Thyroid gland (tissue), 4 donors: ENCODE data around the gene MTARC2. TPM values are rescaled to one million over a fixed set of nuclear protein-coding genes. Genes with fewer than 3 reads are reported as not detected.

Experiments
- DNase-seq, 2 donors: peaks; one replicate each; pipeline ENCODE4 v3.0.0-alpha.2; 2019
- H3K27ac ChIP-seq, 3 donors: fragments of 200-600 bp; sonication (generic); 1 replicate in 2 of 3; 2 replicates in 1 of 3; pipeline ENCODE4 v1.5.1; 2016 to 2019; ENCODE audit warnings: mild to moderate bottlenecking in 1 of 3, moderate library complexity in 1 of 3
- H3K27me3 ChIP-seq: fragments of 200-600 bp; sonication (generic); one replicate; pipeline ENCODE4 v1.5.1; 2019
- H3K36me3 ChIP-seq, 2 donors: fragments of 200-600 bp; sonication (generic); one replicate each; pipeline ENCODE4 v1.5.1; 2016 to 2019
- H3K4me1 ChIP-seq, 2 donors: fragments of 200-600 bp; sonication (generic); one replicate each; pipeline ENCODE4 v1.5.1; 2017 to 2019
- H3K4me3 ChIP-seq, 3 donors: fragments of 200-600 bp; sonication (generic); replicated peaks in 1 of 3; 1 replicate in 2 of 3; 2 replicates in 1 of 3; pipeline ENCODE4 v1.5.1; 2016; ENCODE audit warnings: mild to moderate bottlenecking in 1 of 3
- H3K9me3 ChIP-seq: fragments of 200-600 bp; sonication (generic); one replicate; pipeline ENCODE4 v1.5.1; 2017
- CTCF ChIP-seq, 6 experiments: fragments of 200-600 bp in 3 of 6; fragments of 450-650 bp in 3 of 6; sonication (generic) in 3 of 6; IDR thresholded peaks; one replicate each; pipeline ENCODE4 v1.5.1; 2016 to 2019; ENCODE audit warnings: antibody characterized with exemption in 6 of 6, mild to moderate bottlenecking in 2 of 6, inconsistent platforms in 1 of 6, moderate library complexity in 1 of 6
- POLR2A ChIP-seq, 2 donors: fragments of 450-650 bp; IDR thresholded peaks; one replicate each; pipeline ENCODE4 v1.6.1; 2017; ENCODE audit warnings: antibody characterized with exemption in 2 of 2, mild to moderate bottlenecking in 2 of 2, moderate library complexity in 1 of 2
- WGBS, 2 donors: methylation state at CpG; one replicate each; pipeline ENCODE4 v1.1.5; 2017; 5-methylcytosine and 5-hydroxymethylcytosine counted together
- intact Hi-C: fragments of 100-400 bp; cut with DNase I; formaldehyde crosslinking; loops from one replicate; pipeline ENCODE4 v1.15.1; 2023
- total RNA-seq, 4 donors: library from RNA; depleted of rRNA; stranded (reverse); fragments of >200 nt; gene quantifications; one replicate each; pipeline ENCODE4 v1.2.3, GENCODE V29; 2016

The MTARC2 gene
- total RNA-seq, 4 donors from 2014 or later: 69.5 to 81.3 (median 75.8) TPM

- Histone ChIP-seq H3K4me1 (no peaks in the 10 kb centered on the region), H3K4me3 (no peak overlapping the region), H3K36me3 (no peaks in the 10 kb centered on the region), H3K27me3 (no peaks in the 10 kb centered on the region), H3K9me3 (no peaks in the 10 kb centered on the region), H3K27ac (no peak overlapping the region)
- DNase-seq: no peak
- WGBS, 2 donors: 100% methylated on average over 1 of the region's 1 CpG
- intact Hi-C loops: no loop called here
- TF ChIP-seq POLR2A (IDR thresholded peaks at IDR 0.05) (no peak), CTCF (IDR thresholded peaks at IDR 0.05) (no peak)
Observed at GRCh38 chr1:220741825-220742224, 6.3 kb upstream of the MTARC2 start.

GRCh38 chr1:220742520-220742919, 5.6 kb upstream of the MTARC2 start:
- no peak for DNase-seq
- 90 to 98% methylated on average over 3 of the region's 3 CpGs for WGBS, 2 donors
- no peak for TF ChIP-seq POLR2A (IDR thresholded peaks at IDR 0.05)
- no peak for TF ChIP-seq CTCF (IDR thresholded peaks at IDR 0.05)
- Histone ChIP-seq H3K9me3 (no peaks in the 10 kb centered on the region), H3K4me3 (no peak overlapping the region), H3K27me3 (no peaks in the 10 kb centered on the region), H3K4me1 (peaks cover 4 to 6% of the 10 kb centered on the region in 2 donors), H3K27ac (no peak overlapping the region), H3K36me3 (no peaks in the 10 kb centered on the region)
- intact Hi-C loops: no loop called here

- intact Hi-C loops: no loop called here
- no peak for TF ChIP-seq POLR2A (IDR thresholded peaks at IDR 0.05)
- no peak for TF ChIP-seq CTCF (IDR thresholded peaks at IDR 0.05)
- no peaks in the 10 kb centered on the region for H3K36me3 ChIP-seq
- H3K27me3 ChIP-seq: no peaks in the 10 kb centered on the region
- H3K27ac ChIP-seq: no peak overlapping the region
- DNase-seq: no peak
- no peak overlapping the region for H3K4me3 ChIP-seq
- no peaks in the 10 kb centered on the region for H3K9me3 ChIP-seq
- 86 to 95% methylated on average over 3 of the region's 3 CpGs for WGBS, 2 donors
- peaks cover 15 to 22% of the 10 kb centered on the region in 2 donors for H3K4me1 ChIP-seq
Observed at GRCh38 chr1:220746851-220747250, 1.3 kb upstream of the MTARC2 start.

GRCh38 chr1:220747437-220748088, 559 bp upstream of the MTARC2 start:
- DNase-seq: no peak
- Histone ChIP-seq H3K27ac (peak overlapping the region; percentile 84 to 93 (median 88)), H3K4me3 (peak overlapping the region in 2 of 3 donors; percentile 67 to 77), H3K4me1 (peaks cover 20 to 28% of the 10 kb centered on the region in 2 donors), H3K27me3 (no peaks in the 10 kb centered on the region), H3K9me3 (no peaks in the 10 kb centered on the region), H3K36me3 (no peaks in the 10 kb centered on the region)
- WGBS, 2 donors: 26 to 34% methylated on average over 14 to 18 of the region's 18 CpGs
- TF ChIP-seq CTCF (IDR thresholded peaks at IDR 0.05) (peak in 1 of 6 experiments; percentile 19), POLR2A (IDR thresholded peaks at IDR 0.05) (no peak)
- intact Hi-C loops: no loop called here

GRCh38 chr1:220748936-220749335, 814 bp downstream of the MTARC2 start:
- peaks cover 20 to 35% of the 10 kb centered on the region in 2 donors for H3K4me1 ChIP-seq
- TF ChIP-seq POLR2A (IDR thresholded peaks at IDR 0.05): no peak
- TF ChIP-seq CTCF (IDR thresholded peaks at IDR 0.05): no peak
- H3K9me3 ChIP-seq: no peaks in the 10 kb centered on the region
- intact Hi-C loops: no loop called here
- DNase-seq: no peak
- H3K4me3 ChIP-seq: peak overlapping the region; percentile 67 to 77 (median 74)
- H3K27ac ChIP-seq: peak overlapping the region; percentile 84 to 93 (median 88)
- WGBS, 2 donors: 0 to 6% methylated on average over 3 of the region's 3 CpGs
- no peaks in the 10 kb centered on the region for H3K36me3 ChIP-seq
- no peaks in the 10 kb centered on the region for H3K27me3 ChIP-seq
